Activated gamma-delta T cell treated with anti-CD3 and anti-CD28 coated beads, Interleukin-2, amount 50 U/mL, for 16 hours (primary cell): Measurements from ENCODE around the gene PCDHGB4.
"Not testable (repeated sequence)": the region's sequence is repeated elsewhere in the genome, so short reads cannot be mapped to it uniquely, and the experiment has no call there.

Source experiments
- DNase-seq: peaks from one replicate; pipeline ENCODE4 v3.0.0-alpha.2; 2020; ENCODE audit warnings: low read depth

The PCDHGB4 gene

GRCh38 chr5:141430332-141431113, 43.0 kb downstream of the PCDHGB4 start, which contains the start of gene PCDHGA12:
Gene PCDHGA12, plus strand, starts transcription at chr5:141430507. Its CDS starts 253 bp downstream, at chr5:141430760.
- DNase-seq: no peak

DNA sequence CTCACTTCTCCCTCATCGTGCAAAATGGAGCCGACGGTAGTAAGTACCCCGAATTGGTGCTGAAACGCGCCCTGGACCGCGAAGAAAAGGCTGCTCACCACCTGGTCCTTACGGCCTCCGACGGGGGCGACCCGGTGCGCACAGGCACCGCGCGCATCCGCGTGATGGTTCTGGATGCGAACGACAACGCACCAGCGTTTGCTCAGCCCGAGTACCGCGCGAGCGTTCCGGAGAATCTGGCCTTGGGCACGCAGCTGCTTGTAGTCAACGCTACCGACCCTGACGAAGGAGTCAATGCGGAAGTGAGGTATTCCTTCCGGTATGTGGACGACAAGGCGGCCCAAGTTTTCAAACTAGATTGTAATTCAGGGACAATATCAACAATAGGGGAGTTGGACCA, 43.8 kb downstream of the PCDHGB4 start:
- DNase-seq: no peak

- not testable (repeated sequence) for DNase-seq
Observed at GRCh38 chr5:141432308-141432707, 44.8 kb downstream of the PCDHGB4 start.

DNA sequence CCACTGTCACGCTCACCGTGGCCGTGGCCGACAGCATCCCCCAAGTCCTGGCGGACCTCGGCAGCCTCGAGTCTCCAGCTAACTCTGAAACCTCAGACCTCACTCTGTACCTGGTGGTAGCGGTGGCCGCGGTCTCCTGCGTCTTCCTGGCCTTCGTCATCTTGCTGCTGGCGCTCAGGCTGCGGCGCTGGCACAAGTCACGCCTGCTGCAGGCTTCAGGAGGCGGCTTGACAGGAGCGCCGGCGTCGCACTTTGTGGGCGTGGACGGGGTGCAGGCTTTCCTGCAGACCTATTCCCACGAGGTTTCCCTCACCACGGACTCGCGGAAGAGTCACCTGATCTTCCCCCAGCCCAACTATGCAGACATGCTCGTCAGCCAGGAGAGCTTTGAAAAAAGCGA, 45.2 kb downstream of the PCDHGB4 start:
- not testable (repeated sequence) for DNase-seq

DNA sequence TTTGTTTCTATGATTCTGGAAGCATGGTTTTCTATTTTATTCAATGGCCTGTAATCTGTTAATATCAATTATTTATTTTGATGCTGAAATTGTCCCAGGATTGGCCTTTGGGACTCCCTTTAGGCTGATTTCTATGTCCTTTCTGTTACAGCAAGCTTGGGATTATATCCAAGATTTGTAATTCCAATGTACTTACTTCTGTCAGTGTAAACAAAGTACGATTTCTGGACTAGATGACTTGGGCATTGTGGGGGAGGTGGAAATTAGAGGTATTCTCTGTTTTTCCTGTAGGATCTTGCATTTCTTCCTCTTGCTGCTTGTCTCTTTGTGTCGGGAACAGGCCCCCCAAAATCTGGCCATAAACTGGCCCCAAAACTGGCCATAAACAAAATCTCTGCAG, 46.5 kb downstream of the PCDHGB4 start:
- DNase-seq: no peak

GRCh38 chr5:141437221-141437620, 49.7 kb downstream of the PCDHGB4 start:
- no peak for DNase-seq

- no peak for DNase-seq
Observed at GRCh38 chr5:141439411-141440141, 52.1 kb downstream of the PCDHGB4 start.
